Peyer's patch (tissue), 4 donors: ENCODE data around the gene INF2. TPM values are rescaled to one million over a fixed set of nuclear protein-coding genes. Genes with fewer than 3 reads are reported as not detected.

Experiments used
- DNase-seq, 3 donors: peaks; one replicate each; pipeline ENCODE4 v3.0.0-alpha.2; 2017 to 2019
- H3K27ac ChIP-seq, 4 donors: fragments of 200-600 bp; sonication (generic); one replicate each; pipeline ENCODE4 v1.5.1; 2016 to 2019
- H3K27me3 ChIP-seq, 2 donors: fragments of 200-600 bp; sonication (generic); one replicate each; pipeline ENCODE4 v1.5.1; 2019
- H3K36me3 ChIP-seq, 3 donors: fragments of 200-600 bp; sonication (generic); one replicate each; pipeline ENCODE4 v1.5.1; 2016 to 2019
- H3K4me1 ChIP-seq, 4 donors: fragments of 200-600 bp; sonication (generic); one replicate each; pipeline ENCODE4 v1.5.1; 2016 to 2019
- H3K4me3 ChIP-seq, 4 donors: fragments of 200-600 bp; sonication (generic); 1 replicate in 3 of 4; 2 replicates in 1 of 4; pipeline ENCODE4 v1.5.1; 2016 to 2019; ENCODE audit warnings: mild to moderate bottlenecking in 1 of 4
- H3K9me3 ChIP-seq, 4 donors: fragments of 200-600 bp; sonication (generic); one replicate each; pipeline ENCODE4 v1.5.1; 2016 to 2019; ENCODE audit warnings: mild to moderate bottlenecking in 1 of 4
- CTCF ChIP-seq, 6 experiments: fragments of 450-650 bp in 4 of 6; fragments of 200-600 bp in 2 of 6; sonication (generic) in 1 of 6; IDR thresholded peaks; one replicate each; pipeline ENCODE4 v1.5.1; 2017 to 2019; ENCODE audit warnings: antibody characterized with exemption in 6 of 6, mild to moderate bottlenecking in 3 of 6, moderate library complexity in 1 of 6
- POLR2A ChIP-seq, 2 donors: fragments of 450-650 bp; IDR thresholded peaks; one replicate each; pipeline ENCODE4 v1.5.1; 2017; ENCODE audit warnings: antibody characterized with exemption in 2 of 2, mild to moderate bottlenecking in 2 of 2, moderate library complexity in 2 of 2
- total RNA-seq, 4 donors: library from RNA; depleted of rRNA; stranded (reverse); fragments of >200 nt; gene quantifications; one replicate each; pipeline ENCODE4 v1.1.0, GENCODE V29; 2016

INF2 gene
- total RNA-seq, 4 donors from 2014 or later = 137 to 287 (median 203) TPM

GRCh38 chr14:104687601-104688504 lies 1.6 kb upstream of the INF2 start:
- peak; percentile 32 to 96 (median 92) for DNase-seq
- peak overlapping the region; percentile 86 to 98 (median 94) for H3K27ac ChIP-seq
- peaks cover 13 to 52% (median 33%) of the 10 kb centered on the region in 4 donors for H3K4me1 ChIP-seq
- no peaks in the 10 kb centered on the region for H3K36me3 ChIP-seq
- TF ChIP-seq CTCF (IDR thresholded peaks at IDR 0.05) = no peak
- peak; percentile 95 to 96 for TF ChIP-seq POLR2A (IDR thresholded peaks at IDR 0.05)
- no peaks in the 10 kb centered on the region for H3K9me3 ChIP-seq
- no peaks in the 10 kb centered on the region for H3K27me3 ChIP-seq
- H3K4me3 ChIP-seq = peak overlapping the region in 3 of 4 donors; percentile 91 to 100 (median 97)

DNA sequence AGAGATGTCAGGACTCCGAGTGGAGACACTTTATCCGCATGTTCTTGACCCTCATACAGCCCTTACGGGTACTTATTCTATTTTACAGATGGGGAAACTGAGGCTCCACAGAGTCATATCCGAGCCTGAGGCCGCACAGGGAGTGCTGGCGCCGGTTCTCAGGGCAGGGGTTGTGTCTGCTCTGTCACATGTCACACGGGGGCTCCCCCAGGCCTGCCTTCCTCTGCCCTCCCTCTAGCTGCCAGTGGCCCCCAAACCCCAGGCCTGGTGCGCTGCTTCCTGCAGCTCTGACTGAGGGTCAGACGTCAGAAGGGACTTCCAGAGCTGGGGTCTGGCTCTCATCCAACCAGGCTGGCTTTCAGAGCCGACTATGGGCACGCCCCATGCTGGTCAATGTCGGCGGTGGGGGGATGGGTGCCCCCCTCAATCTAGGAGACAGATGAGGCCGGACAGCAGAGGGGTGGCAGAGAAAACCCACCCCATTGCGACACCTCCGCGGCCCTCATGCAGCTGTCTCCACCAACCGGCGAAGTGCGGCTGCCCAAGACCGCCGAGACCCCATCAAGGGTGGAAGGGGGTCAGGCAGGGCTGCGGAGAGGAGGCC lies 811 bp upstream of the INF2 start:
- H3K4me3 ChIP-seq = peak overlapping the region; percentile 91 to 100 (median 96)
- no peak for TF ChIP-seq POLR2A (IDR thresholded peaks at IDR 0.05)
- TF ChIP-seq CTCF (IDR thresholded peaks at IDR 0.05) = no peak
- H3K27me3 ChIP-seq = no peaks in the 10 kb centered on the region
- peak in 2 of 3 donors; percentile 73 to 75 for DNase-seq
- no peaks in the 10 kb centered on the region for H3K9me3 ChIP-seq
- H3K27ac ChIP-seq = peak overlapping the region; percentile 86 to 98 (median 94)
- no peaks in the 10 kb centered on the region for H3K36me3 ChIP-seq
- peaks cover 13 to 59% (median 33%) of the 10 kb centered on the region in 4 donors for H3K4me1 ChIP-seq

DNA sequence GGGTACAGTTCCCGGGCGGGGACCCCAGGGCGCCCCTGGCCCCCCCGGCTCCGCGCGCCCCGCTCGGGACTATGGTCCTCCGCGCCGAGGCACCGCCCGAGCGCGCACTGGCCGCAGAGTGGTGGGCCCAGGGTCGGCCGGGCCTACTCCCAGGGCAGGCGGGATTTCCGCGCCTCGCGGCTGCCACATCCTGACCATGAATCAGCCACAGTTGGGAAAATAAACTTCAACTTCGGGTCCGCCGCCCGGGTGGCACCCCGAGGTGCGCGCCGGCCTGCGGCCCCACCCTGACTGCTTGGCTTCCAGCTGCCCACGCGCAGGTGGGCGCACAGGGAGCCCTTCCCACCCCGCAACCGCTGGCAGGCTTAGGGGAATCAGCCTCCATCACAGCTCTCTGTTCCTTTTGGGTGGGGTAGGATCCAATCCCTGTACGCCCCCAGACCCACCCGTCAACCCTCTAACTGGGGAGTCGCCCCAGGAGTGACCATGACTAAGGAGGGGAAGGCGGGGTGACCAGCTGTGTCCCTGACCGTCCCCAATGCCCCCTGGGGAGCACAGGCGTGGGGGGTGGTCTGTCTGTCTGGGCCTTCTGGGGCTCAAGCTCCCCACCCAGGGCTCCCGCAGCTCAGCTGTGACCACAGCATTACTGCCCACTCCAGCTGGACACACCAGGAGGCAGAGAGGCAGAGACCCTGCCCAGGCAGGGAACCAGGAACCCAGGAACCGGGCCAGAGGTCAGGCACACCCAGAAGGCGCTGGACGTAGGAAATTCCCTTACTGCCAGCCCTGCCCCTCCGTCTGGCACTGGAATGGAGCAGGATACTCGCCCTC lies 678 bp downstream of the INF2 start:
- TF ChIP-seq CTCF (IDR thresholded peaks at IDR 0.05) (no peak), POLR2A (IDR thresholded peaks at IDR 0.05) (peak in 1 of 2 donors; percentile 27)
- Histone ChIP-seq H3K9me3 (no peaks in the 10 kb centered on the region), H3K27ac (peak overlapping the region; percentile 86 to 98 (median 94)), H3K27me3 (no peaks in the 10 kb centered on the region), H3K4me1 (peaks cover 13 to 74% (median 43%) of the 10 kb centered on the region in 4 donors), H3K36me3 (no peaks in the 10 kb centered on the region), H3K4me3 (peak overlapping the region; percentile 91 to 100 (median 96))
- peak in 2 of 3 donors; percentile 72 to 74 for DNase-seq

- Histone ChIP-seq H3K4me3 (peak overlapping the region; percentile 91 to 100 (median 96)), H3K27ac (peak overlapping the region; percentile 86 to 98 (median 94)), H3K36me3 (no peaks in the 10 kb centered on the region), H3K4me1 (peaks cover 13 to 83% (median 43%) of the 10 kb centered on the region in 4 donors), H3K27me3 (no peaks in the 10 kb centered on the region), H3K9me3 (no peaks in the 10 kb centered on the region)
- TF ChIP-seq POLR2A (IDR thresholded peaks at IDR 0.05) = no peak
- TF ChIP-seq CTCF (IDR thresholded peaks at IDR 0.05) = no peak
- DNase-seq = no peak
These were observed 1.5 kb downstream of the INF2 start for GRCh38 chr14:104690861-104691455.
